MM.1S (cell line): ENCODE measurements around the gene AGPS.

Experiments
- DNase-seq: peaks from one replicate; pipeline ENCODE4 v3.0.0-alpha.2; 2015
- H2AFZ ChIP-seq: fragments of 300-600 bp; sonication (generic); 2 replicates; pipeline ENCODE4 v1.6.0; 2016; ENCODE audit warnings: antibody characterized with exemption, low read length
- H3F3A ChIP-seq: fragments of 300-600 bp; sonication (generic); 2 replicates; pipeline ENCODE4 v1.6.1; 2016; ENCODE audit warnings: mild to moderate bottlenecking, antibody characterized with exemption, low read length, moderate library complexity, mixed read lengths; ENCODE audit not compliant: insufficient read depth
- H3K27ac ChIP-seq: fragments of 300-600 bp; sonication (generic); 2 replicates; pipeline ENCODE4 v1.5.1; 2016; ENCODE audit warnings: mild to moderate bottlenecking, low read length
- H3K27me3 ChIP-seq: fragments of 300-600 bp; sonication (generic); replicated peaks from 2 replicates; pipeline ENCODE4 v1.6.0; 2016; ENCODE audit warnings: low read length; ENCODE audit not compliant: insufficient read depth
- H3K36me3 ChIP-seq: fragments of 300-600 bp; sonication (generic); replicated peaks from 2 replicates; pipeline ENCODE4 v1.6.1; 2016; ENCODE audit warnings: mild to moderate bottlenecking, low read length, mixed read lengths; ENCODE audit not compliant: insufficient read depth
- H3K4me1 ChIP-seq: fragments of 300-600 bp; sonication (generic); 2 replicates; pipeline ENCODE4 v1.6.1; 2016; ENCODE audit warnings: low read length, mixed read lengths
- H3K4me2 ChIP-seq: fragments of 300-600 bp; sonication (generic); 2 replicates; pipeline ENCODE4 v1.6.0; 2016; ENCODE audit warnings: low read depth, low read length
- H3K4me3 ChIP-seq: fragments of 300-600 bp; sonication (generic); 2 replicates; pipeline ENCODE4 v1.5.1; 2016; ENCODE audit warnings: low read length, mixed read lengths
- H3K79me2 ChIP-seq: fragments of 300-600 bp; sonication (generic); 2 replicates; pipeline ENCODE4 v1.6.1; 2016; ENCODE audit warnings: mixed run types, low read length, mixed read lengths
- H3K9ac ChIP-seq: fragments of 300-600 bp; sonication (generic); 2 replicates; pipeline ENCODE4 v1.6.1; 2016; ENCODE audit warnings: low read length, mixed read lengths
- H3K9me2 ChIP-seq: fragments of 300-600 bp; sonication (generic); replicated peaks from 2 replicates; pipeline ENCODE4 v1.6.1; 2016; ENCODE audit warnings: mild to moderate bottlenecking, low read length, mixed read lengths; ENCODE audit not compliant: insufficient read depth
- H3K9me3 ChIP-seq: fragments of 300-600 bp; sonication (generic); replicated peaks from 2 replicates; pipeline ENCODE4 v1.6.1; 2016; ENCODE audit warnings: mild to moderate bottlenecking, low read length, mixed read lengths; ENCODE audit not compliant: insufficient read depth
- H4K20me1 ChIP-seq: fragments of 300-600 bp; sonication (generic); 2 replicates; pipeline ENCODE4 v1.6.1; 2016; ENCODE audit warnings: mild to moderate bottlenecking, low read length, moderate library complexity, mixed read lengths; ENCODE audit not compliant: insufficient read depth
- CTCF ChIP-seq: fragments of 300-600 bp; sonication (generic); IDR thresholded peaks from 2 replicates; pipeline ENCODE4 v1.5.1; 2016; ENCODE audit warnings: antibody characterized with exemption, low read length, mixed read lengths
- EZH2 ChIP-seq: fragments of 300-600 bp; sonication (generic); optimal IDR thresholded peaks from 2 replicates; pipeline ENCODE3; 2017; ENCODE audit warnings: low read depth, mild to moderate bottlenecking, antibody characterized with exemption, low read length, mixed read lengths
- EZH2phosphoT487 ChIP-seq: fragments of 300-600 bp; sonication (generic); IDR thresholded peaks from 2 replicates; pipeline ENCODE4 v1.6.1; 2018; ENCODE audit warnings: antibody characterized with exemption, low read length

AGPS gene

GRCh38 chr2:177584030-177584692 is 191.6 kb downstream of the AGPS start:
- Histone ChIP-seq H3K9ac (no peak overlapping the region), H3F3A (no peaks in the 10 kb centered on the region), H3K27ac (no peak overlapping the region), H3K4me3 (no peak overlapping the region), H3K27me3 (no peaks in the 10 kb centered on the region), H3K9me2 (no peaks in the 10 kb centered on the region), H3K4me1 (no peaks in the 10 kb centered on the region), H4K20me1 (no peaks in the 10 kb centered on the region), H3K36me3 (no peaks in the 10 kb centered on the region), H3K79me2 (no peaks in the 10 kb centered on the region), H2AFZ (no peak overlapping the region), H3K9me3 (no peaks in the 10 kb centered on the region), H3K4me2 (no peak overlapping the region)
- no peak for DNase-seq
- TF ChIP-seq EZH2phosphoT487 (no peak), CTCF (no peak), EZH2 (no peak)

GRCh38 chr2:177585234-177585863 is 192.8 kb downstream of the AGPS start:
- Histone ChIP-seq H3K36me3 (no peaks in the 10 kb centered on the region), H3K27ac (no peak overlapping the region), H3K4me3 (no peak overlapping the region; the same call in 1 of the 2 replicates), H3K27me3 (no peaks in the 10 kb centered on the region), H3K4me1 (no peaks in the 10 kb centered on the region), H3K9me3 (no peaks in the 10 kb centered on the region), H3K9ac (no peak overlapping the region), H3K9me2 (no peaks in the 10 kb centered on the region), H2AFZ (peak overlapping the region; percentile 67), H4K20me1 (no peaks in the 10 kb centered on the region), H3F3A (no peaks in the 10 kb centered on the region), H3K79me2 (no peaks in the 10 kb centered on the region), H3K4me2 (peak overlapping the region; percentile 62)
- TF ChIP-seq EZH2 (no peak), CTCF (no peak), EZH2phosphoT487 (no peak)
- DNase-seq, result no peak

GRCh38 chr2:177586154-177586553 is 193.6 kb downstream of the AGPS start:
- TF ChIP-seq EZH2phosphoT487 (no peak), CTCF (no peak), EZH2 (no peak)
- no peaks in the 10 kb centered on the region for H3K4me1 ChIP-seq
- H3F3A ChIP-seq, result no peaks in the 10 kb centered on the region
- H3K4me3 ChIP-seq, result no peak overlapping the region
- no peaks in the 10 kb centered on the region for H4K20me1 ChIP-seq
- H3K9me2 ChIP-seq, result no peaks in the 10 kb centered on the region
- H3K79me2 ChIP-seq, result no peaks in the 10 kb centered on the region
- DNase-seq, result no peak
- H3K9ac ChIP-seq, result no peak overlapping the region
- H3K27me3 ChIP-seq, result no peaks in the 10 kb centered on the region
- H2AFZ ChIP-seq, result no peak overlapping the region
- no peak overlapping the region for H3K4me2 ChIP-seq
- H3K27ac ChIP-seq, result no peak overlapping the region
- no peaks in the 10 kb centered on the region for H3K9me3 ChIP-seq
- H3K36me3 ChIP-seq, result no peaks in the 10 kb centered on the region
